NCI-H1092 treated with DMSO at 0.1 percent for 48 hours (cell line): ENCODE measurements around the gene RNF125.
A peak's percentile ranks its signal among the peaks of the same experiment; 100 is the strongest.

Experiments
- DNase-seq: peaks from one replicate; lab custom pipeline; 2025; lab: John Stamatoyannopoulos, UW

The RNF125 gene

DNA sequence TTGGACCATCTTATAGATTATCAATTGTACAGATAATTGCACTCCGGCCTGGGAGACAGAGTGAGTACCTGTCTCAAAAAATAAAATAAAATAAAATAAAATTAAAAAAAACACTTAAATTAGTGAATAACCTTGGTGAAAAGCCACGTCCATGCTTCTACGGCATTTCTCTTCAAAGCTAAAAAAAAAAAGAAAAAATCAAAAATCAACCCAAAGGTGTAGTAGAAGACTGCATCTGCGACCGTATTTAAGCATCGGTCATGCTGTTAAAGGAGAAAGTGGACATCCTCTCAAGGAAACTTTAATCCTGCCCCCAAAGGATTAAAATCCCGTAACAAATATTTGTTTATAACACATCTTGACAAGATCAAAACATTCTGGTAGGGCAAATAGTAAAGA, 72.7 kb downstream of the RNF125 start:
- DNase-seq: no peak

GRCh38 chr18:32091724-32092421, 73.2 kb downstream of the RNF125 start, which contains the start of gene RNF138:
TSS of gene RNF138 (plus strand) at chr18:32091874. CDS start at chr18:32092777, 903 bp downstream.
- peak; percentile 94 for DNase-seq

- peak; percentile 99 for DNase-seq
These were observed 73.9 kb downstream of the RNF125 start for GRCh38 chr18:32092422-32093101.

DNA sequence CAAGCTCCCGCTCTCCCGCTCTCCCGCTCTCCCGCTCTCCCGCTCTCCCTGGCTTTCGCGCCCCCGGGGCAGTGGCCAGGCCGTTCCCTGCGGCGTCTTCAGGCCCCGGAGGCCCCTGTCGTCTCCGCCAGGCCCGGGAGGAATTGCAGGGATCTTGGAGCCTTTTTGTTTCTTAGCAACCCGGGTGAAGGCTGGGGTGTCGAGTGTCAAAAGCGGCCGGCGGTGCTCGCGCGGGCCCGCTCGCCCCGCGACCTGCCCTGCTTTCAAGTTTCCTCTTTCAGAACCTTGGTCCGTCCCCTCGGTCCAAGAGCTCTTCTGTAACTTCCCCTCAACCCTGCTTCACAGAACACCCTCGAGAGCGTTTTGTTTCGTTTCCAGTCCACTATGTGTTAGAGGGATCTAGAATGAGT, 74.5 kb downstream of the RNF125 start:
- peak; percentile 54 for DNase-seq

DNA sequence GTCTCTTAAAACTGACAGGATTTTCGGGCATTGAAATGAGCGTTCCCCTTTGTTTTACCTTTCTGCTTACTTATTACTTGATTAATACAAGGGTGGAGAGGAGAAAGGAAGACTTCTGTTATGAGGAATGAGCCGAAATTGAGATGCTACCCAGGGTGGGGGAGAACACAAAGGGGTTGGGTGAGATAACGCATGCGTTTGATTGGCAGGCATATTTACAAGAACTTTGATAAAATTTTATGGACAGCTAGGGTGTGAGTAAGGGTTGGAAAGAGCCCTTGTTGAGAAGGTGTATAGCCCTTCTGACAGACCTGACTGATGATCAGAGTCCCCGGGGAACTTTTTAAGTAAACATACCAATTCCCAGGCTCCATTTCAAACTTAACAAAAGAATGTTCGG, 74.9 kb downstream of the RNF125 start:
- no peak for DNase-seq

GRCh38 chr18:32095192-32095899, 76.7 kb downstream of the RNF125 start:
- DNase-seq: no peak

DNA sequence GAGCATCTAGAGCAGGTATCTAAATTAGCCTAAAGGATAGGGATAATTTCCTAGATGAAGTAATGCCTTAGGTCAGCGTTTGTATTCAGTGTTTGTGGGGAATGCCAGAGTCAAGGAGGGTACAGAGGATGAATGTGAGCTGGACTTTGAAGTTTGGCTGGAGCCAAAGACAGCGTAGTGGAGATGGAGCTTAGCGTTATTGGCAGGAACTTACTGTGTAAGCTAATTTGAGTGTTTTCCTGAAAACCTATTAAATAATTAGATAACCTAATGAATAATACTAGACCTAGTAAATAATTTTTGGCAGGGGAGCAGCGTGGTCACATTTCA, 77.2 kb downstream of the RNF125 start:
- DNase-seq: no peak

GRCh38 chr18:32096946-32097345, 78.3 kb downstream of the RNF125 start:
- DNase-seq: no peak

DNA sequence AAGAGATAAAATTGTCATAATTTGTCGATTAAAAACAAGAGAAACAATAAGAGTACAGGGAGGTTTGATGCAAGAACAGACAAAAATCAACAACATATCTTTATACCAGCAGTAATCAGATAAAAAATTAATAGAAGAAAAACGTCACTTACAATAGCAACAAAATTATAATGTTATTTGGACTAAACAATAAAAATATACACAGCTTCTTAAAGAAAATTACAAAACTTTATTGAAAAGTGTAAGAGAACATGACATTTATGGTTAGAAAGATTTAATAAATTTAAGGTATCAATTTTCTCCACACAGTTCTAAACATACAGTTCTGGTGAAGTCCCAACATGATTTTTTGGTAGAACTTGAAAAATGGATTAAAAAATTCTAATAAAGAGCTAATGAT, 85.9 kb downstream of the RNF125 start:
- no peak for DNase-seq

DNA sequence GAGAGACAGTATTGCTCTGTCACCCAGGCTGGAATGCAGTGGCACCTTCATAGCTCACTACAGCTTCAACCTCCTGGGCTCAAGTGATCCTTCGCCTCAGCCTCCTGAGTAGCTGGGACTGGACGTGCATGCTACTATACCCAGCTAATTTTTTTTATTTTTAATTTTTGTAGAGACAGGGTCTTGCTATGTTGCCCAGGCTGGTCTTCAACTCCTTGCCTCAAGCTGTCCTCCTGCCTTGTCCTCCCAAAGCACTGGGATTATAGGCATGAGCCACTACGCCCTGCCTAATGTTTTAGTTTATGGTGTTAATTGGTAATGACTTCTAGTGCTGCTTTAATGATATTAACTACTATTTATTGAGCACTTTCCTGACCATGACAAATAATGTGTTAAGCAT, 91.4 kb downstream of the RNF125 start:
- no peak for DNase-seq

GRCh38 chr18:32111706-32112105, 93.1 kb downstream of the RNF125 start:
- DNase-seq: no peak

DNA sequence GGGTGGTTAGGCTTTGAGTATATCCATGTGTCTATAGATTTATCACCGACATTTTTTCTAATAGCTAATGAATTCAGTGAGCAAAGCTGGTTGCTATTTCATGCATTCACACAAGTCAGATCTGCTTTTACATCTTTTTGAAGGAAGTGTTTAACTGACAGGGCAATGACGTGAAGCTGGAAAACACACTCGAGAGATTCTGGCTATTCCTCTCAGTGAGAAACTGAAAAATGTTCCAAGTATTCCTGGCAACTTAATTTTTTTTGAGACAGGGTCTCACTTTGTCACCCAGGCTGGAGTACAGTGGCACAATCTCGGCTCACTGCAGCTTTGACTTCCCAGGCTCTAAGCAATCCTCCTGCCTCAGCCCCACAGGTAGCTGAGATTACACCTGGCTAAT, 94.2 kb downstream of the RNF125 start:
- DNase-seq: no peak

GRCh38 chr18:32114293-32114942, 95.8 kb downstream of the RNF125 start:
- no peak for DNase-seq

DNA sequence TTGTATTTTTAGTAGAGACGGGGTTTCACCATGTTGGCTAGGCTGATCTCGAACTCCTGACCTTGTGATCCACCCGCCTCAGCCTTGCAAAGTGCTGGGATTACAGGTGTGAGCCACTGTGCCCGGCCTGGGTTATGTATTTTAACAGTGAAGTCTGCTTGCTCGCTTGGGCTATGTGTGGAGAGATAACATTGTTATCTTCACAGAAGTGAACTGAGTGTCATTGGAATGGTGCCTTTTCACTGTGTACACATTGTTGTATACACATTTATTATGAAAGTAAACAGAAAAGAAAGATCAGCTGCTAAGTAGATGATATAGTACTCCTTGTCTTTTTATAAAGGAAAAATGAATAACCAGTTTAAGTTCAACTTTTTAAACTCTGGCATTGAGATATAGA, 103.4 kb downstream of the RNF125 start:
- DNase-seq: no peak
